WTC11 (cell line): ENCODE measurements around the gene GNG2.

Source experiments
- CREM ChIP-seq: sonication (generic); formaldehyde crosslinking; IDR thresholded peaks from 2 replicates; pipeline ENCODE4 v1.8.1; 2022; ENCODE audit warnings: mild to moderate bottlenecking, missing genetic modification reagents, moderate library complexity
- ESRRA ChIP-seq: sonication (generic); formaldehyde crosslinking; IDR thresholded peaks from 2 replicates; pipeline ENCODE4 v1.8.1; 2022; ENCODE audit warnings: mild to moderate bottlenecking, missing genetic modification reagents, borderline replicate concordance
- NFE2L1 ChIP-seq: sonication (generic); formaldehyde crosslinking; IDR thresholded peaks from 2 replicates; pipeline ENCODE4 v1.8.1; 2023; ENCODE audit warnings: missing genetic modification reagents
- NFYB ChIP-seq: sonication (generic); formaldehyde crosslinking; conservative IDR thresholded peaks from 2 replicates; pipeline ENCODE4 v1.8.0; 2022; ENCODE audit warnings: low read depth, missing genetic modification reagents
- RELA ChIP-seq: sonication (generic); formaldehyde crosslinking; IDR thresholded peaks from 2 replicates; pipeline ENCODE4 v1.8.1; 2022; ENCODE audit warnings: missing genetic modification reagents, mild to moderate bottlenecking, borderline replicate concordance
- TF ChIP-seq, protein P1 (sequence below): fragments of 200-600 bp; IDR thresholded peaks from 2 replicates; pipeline ENCODE4 v1.8.0; 2022; ENCODE audit warnings: antibody characterized with exemption
- TF ChIP-seq, protein P2 (sequence below): fragments of 250-450 bp; sonication (Bioruptor Pico); conservative IDR thresholded peaks from 2 replicates; pipeline ENCODE4 v1.9.0; 2021; ENCODE audit warnings: mild to moderate bottlenecking
- TF ChIP-seq, protein P3 (sequence below): sonication (generic); formaldehyde crosslinking; IDR thresholded peaks from 2 replicates; pipeline ENCODE4 v1.8.1; 2023; ENCODE audit warnings: mild to moderate bottlenecking, missing genetic modification reagents, moderate library complexity
- TF ChIP-seq, protein P4 (sequence below): sonication (generic); formaldehyde crosslinking; IDR thresholded peaks from 2 replicates; pipeline ENCODE4 v1.8.1; 2022; ENCODE audit warnings: mild to moderate bottlenecking, moderate library complexity, missing genetic modification reagents

DNA sequence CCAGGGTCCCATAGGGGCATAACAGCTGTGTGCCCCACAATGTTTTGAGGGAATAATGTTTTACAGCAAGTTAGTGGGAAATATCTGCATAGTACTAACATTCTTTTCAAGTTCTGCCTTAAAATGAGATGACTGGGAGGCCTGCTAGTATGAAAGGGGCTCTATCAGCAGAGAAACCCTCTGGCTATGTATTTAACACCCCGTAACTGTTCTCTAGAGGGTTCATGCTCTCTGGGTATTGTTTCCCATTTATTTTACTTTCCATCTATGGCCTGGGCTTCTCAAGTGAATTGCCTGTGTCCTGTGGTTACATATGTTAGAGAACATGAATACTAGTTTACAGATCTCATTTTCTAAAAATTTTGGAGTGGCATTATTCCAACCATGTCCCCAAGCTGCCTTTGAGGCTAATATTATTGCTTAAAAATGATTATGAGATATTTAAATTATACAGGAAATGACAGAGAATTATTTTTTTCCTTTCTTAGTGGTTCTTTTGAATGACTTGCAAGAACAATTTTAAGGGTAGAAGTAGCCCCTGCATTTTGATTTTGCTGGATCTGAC lies 37.5 kb downstream of the GNG2 start:
- TF ChIP-seq NFE2L1 (CRISPR knock-in tag) = no peak
- TF ChIP-seq, protein P1, sequence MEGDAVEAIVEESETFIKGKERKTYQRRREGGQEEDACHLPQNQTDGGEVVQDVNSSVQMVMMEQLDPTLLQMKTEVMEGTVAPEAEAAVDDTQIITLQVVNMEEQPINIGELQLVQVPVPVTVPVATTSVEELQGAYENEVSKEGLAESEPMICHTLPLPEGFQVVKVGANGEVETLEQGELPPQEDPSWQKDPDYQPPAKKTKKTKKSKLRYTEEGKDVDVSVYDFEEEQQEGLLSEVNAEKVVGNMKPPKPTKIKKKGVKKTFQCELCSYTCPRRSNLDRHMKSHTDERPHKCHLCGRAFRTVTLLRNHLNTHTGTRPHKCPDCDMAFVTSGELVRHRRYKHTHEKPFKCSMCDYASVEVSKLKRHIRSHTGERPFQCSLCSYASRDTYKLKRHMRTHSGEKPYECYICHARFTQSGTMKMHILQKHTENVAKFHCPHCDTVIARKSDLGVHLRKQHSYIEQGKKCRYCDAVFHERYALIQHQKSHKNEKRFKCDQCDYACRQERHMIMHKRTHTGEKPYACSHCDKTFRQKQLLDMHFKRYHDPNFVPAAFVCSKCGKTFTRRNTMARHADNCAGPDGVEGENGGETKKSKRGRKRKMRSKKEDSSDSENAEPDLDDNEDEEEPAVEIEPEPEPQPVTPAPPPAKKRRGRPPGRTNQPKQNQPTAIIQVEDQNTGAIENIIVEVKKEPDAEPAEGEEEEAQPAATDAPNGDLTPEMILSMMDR = no peak
- no peak for TF ChIP-seq CREM (CRISPR knock-in tag)
- TF ChIP-seq, protein P2, sequence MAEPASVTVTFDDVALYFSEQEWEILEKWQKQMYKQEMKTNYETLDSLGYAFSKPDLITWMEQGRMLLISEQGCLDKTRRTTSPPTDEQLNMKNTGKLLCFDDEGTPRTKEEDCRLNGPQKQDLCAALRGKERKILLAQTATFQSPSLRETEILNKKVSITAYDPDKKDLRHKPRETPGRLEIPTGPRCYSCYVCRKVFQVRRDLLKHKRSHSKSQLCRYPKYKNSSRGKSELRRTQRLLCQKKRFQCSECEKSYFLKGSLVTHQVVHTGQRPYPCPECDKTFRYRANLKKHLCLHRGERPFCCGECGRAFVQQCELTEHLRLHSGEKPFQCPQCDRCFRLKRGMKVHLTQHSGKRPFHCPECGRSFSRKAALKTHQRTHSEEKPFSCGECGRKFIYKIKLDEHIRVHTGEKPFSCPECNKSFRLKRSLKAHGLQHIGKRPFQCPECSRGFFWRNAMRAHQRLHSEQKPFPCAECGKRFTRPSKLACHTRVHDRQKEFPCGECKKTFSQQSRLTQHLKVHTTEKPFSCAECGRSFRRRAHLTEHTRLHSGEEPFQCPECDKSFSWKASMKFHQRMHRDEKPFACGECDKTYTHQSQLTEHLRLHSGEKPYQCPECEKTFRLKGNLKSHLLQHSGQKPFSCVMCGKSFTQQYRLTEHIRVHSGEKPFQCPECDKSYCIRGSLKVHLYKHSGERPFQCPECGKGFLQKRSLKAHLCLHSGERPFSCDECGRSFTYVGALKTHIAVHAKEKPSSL (CRISPR knock-in tag) = no peak
- TF ChIP-seq, protein P3, sequence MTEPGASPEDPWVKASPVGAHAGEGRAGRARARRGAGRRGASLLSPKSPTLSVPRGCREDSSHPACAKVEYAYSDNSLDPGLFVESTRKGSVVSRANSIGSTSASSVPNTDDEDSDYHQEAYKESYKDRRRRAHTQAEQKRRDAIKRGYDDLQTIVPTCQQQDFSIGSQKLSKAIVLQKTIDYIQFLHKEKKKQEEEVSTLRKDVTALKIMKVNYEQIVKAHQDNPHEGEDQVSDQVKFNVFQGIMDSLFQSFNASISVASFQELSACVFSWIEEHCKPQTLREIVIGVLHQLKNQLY = no peak
- TF ChIP-seq, protein P4, sequence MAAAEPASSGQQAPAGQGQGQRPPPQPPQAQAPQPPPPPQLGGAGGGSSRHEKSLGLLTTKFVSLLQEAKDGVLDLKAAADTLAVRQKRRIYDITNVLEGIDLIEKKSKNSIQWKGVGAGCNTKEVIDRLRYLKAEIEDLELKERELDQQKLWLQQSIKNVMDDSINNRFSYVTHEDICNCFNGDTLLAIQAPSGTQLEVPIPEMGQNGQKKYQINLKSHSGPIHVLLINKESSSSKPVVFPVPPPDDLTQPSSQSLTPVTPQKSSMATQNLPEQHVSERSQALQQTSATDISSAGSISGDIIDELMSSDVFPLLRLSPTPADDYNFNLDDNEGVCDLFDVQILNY = no peak
- no peak for TF ChIP-seq NFYB (CRISPR knock-in tag)
- TF ChIP-seq ESRRA = no peak
- no peak for TF ChIP-seq RELA (CRISPR knock-in tag)
